H9 (cell line): ENCODE measurements around the gene MAST4. TPM values are rescaled to one million over a fixed set of nuclear protein-coding genes. Genes with fewer than 3 reads are reported as not detected.

ENCODE experiments used
- DNase-seq: peaks from one replicate; pipeline ENCODE4 v3.0.0-alpha.2; 2017
- H2AFZ ChIP-seq: one replicate; pipeline ENCODE4 v1.6.1; 2013; ENCODE audit warnings: mild to moderate bottlenecking, low read length, control low read depth, moderate library complexity
- H2AK5ac ChIP-seq: 2 replicates; pipeline ENCODE4 v1.6.1; 2013; ENCODE audit warnings: low read length, control low read depth, mixed read lengths; ENCODE audit not compliant: insufficient read length
- H2BK120ac ChIP-seq: one replicate; pipeline ENCODE4 v1.6.1; 2013; ENCODE audit warnings: low read depth, mild to moderate bottlenecking, low read length, control low read depth, inconsistent platforms; ENCODE audit not compliant: poor library complexity, severe bottlenecking
- H2BK12ac ChIP-seq: 2 replicates; pipeline ENCODE4 v1.6.1; 2013; ENCODE audit warnings: low read length, control low read depth, mixed read lengths, low read depth; ENCODE audit not compliant: insufficient read length
- H2BK15ac ChIP-seq: 2 replicates; pipeline ENCODE4 v1.6.1; 2013; ENCODE audit warnings: low read depth, low read length, control low read depth
- H2BK20ac ChIP-seq: one replicate; pipeline ENCODE4 v1.6.1; 2013; ENCODE audit warnings: low read depth, mild to moderate bottlenecking, low read length, control low read depth, inconsistent platforms; ENCODE audit not compliant: poor library complexity, severe bottlenecking
- H2BK5ac ChIP-seq: 2 replicates; pipeline ENCODE4 v1.6.1; 2013; ENCODE audit warnings: low read length, control low read depth, mixed read lengths; ENCODE audit not compliant: insufficient read length
- H3K14ac ChIP-seq: 2 replicates; pipeline ENCODE4 v1.6.1; 2013; ENCODE audit warnings: low read length, control low read depth; ENCODE audit not compliant: insufficient read depth
- H3K18ac ChIP-seq: 2 replicates; pipeline ENCODE4 v1.6.1; 2013; ENCODE audit warnings: low read depth, mild to moderate bottlenecking, mixed read lengths, low read length, control low read depth; ENCODE audit not compliant: insufficient read length
- H3K23ac ChIP-seq: 2 replicates; pipeline ENCODE4 v1.6.1; 2013; ENCODE audit warnings: low read length, control low read depth, mixed read lengths, low read depth; ENCODE audit not compliant: insufficient read length
- H3K23me2 ChIP-seq: 2 replicates; pipeline ENCODE4 v1.6.1; 2013; ENCODE audit warnings: low read depth, mild to moderate bottlenecking, mixed read lengths, low read length, control low read depth; ENCODE audit not compliant: insufficient read length, poor library complexity, severe bottlenecking
- H3K27ac ChIP-seq: 2 replicates; pipeline ENCODE4 v1.5.1; 2013; ENCODE audit warnings: low read length, control low read depth, mixed read lengths, low read depth; ENCODE audit not compliant: insufficient read length
- H3K27me3 ChIP-seq: 2 replicates; pipeline ENCODE4 v1.6.1; 2013; ENCODE audit warnings: low read length, control low read depth, inconsistent platforms; ENCODE audit not compliant: insufficient read depth
- H3K4ac ChIP-seq: 2 replicates; pipeline ENCODE4 v1.6.1; 2013; ENCODE audit warnings: low read depth, mild to moderate bottlenecking, control low read depth, inconsistent platforms, low read length, moderate library complexity
- H3K4me1 ChIP-seq: 2 replicates; pipeline ENCODE4 v1.6.1; 2013; ENCODE audit warnings: low read length, control low read depth, inconsistent platforms; ENCODE audit not compliant: insufficient read depth
- H3K4me2 ChIP-seq: 2 replicates; pipeline ENCODE4 v1.6.1; 2013; ENCODE audit warnings: low read length, control low read depth, mixed read lengths; ENCODE audit not compliant: insufficient read length, insufficient read depth
- H3K56ac ChIP-seq: 2 replicates; pipeline ENCODE4 v1.6.1; 2013; ENCODE audit warnings: low read depth, mild to moderate bottlenecking, mixed read lengths, low read length, control low read depth; ENCODE audit not compliant: insufficient read length
- H3K79me1 ChIP-seq: 2 replicates; pipeline ENCODE4 v1.6.1; 2013; ENCODE audit warnings: low read depth, mild to moderate bottlenecking, moderate library complexity, low read length, control low read depth, inconsistent platforms; ENCODE audit not compliant: insufficient read depth, poor library complexity, severe bottlenecking
- H3K79me2 ChIP-seq: 2 replicates; pipeline ENCODE4 v1.6.1; 2013; ENCODE audit warnings: low read length, control low read depth, inconsistent platforms; ENCODE audit not compliant: insufficient read depth
- H3K9ac ChIP-seq: 2 replicates; pipeline ENCODE4 v1.6.1; 2013; ENCODE audit warnings: low read length, control low read depth, mixed read lengths; ENCODE audit not compliant: insufficient read length; ENCODE audit errors: extremely low read depth
- H3K9me3 ChIP-seq: one replicate; pipeline ENCODE4 v1.6.1; 2013; ENCODE audit warnings: low read depth, low read length, inconsistent platforms; ENCODE audit not compliant: control insufficient read depth
- H3T11ph ChIP-seq: one replicate; pipeline ENCODE4 v1.6.1; 2013; ENCODE audit warnings: mild to moderate bottlenecking, low read length, control low read depth, inconsistent platforms
- H4K20me1 ChIP-seq: one replicate; pipeline ENCODE4 v1.6.1; 2013; ENCODE audit not compliant: control insufficient read depth, insufficient read length, insufficient read depth
- H4K5ac ChIP-seq: 2 replicates; pipeline ENCODE4 v1.6.1; 2013; ENCODE audit warnings: low read depth, mild to moderate bottlenecking, mixed read lengths, low read length, control low read depth; ENCODE audit not compliant: insufficient read length
- H4K8ac ChIP-seq: replicated peaks from 2 replicates; pipeline ENCODE4 v1.6.1; 2013; ENCODE audit warnings: low read length, control low read depth, mixed read lengths, low read depth; ENCODE audit not compliant: insufficient read length
- H4K91ac ChIP-seq: 2 replicates; pipeline ENCODE4 v1.6.1; 2013; ENCODE audit warnings: low read depth, mild to moderate bottlenecking, moderate library complexity, mixed read lengths, low read length, control low read depth; ENCODE audit not compliant: insufficient read length
- H3K27ac Mint-ChIP-seq, 3 experiments: 2 replicates in 2 of 3; 3 replicates in 1 of 3; pipeline ENCODE4 v1.8.0; 2020 to 2021; ENCODE audit warnings: mixed read lengths in 3 of 3, mild to moderate bottlenecking in 1 of 3, moderate library complexity in 1 of 3
- H3K27me3 Mint-ChIP-seq: 2 replicates; pipeline ENCODE4 v1.8.0; 2021; ENCODE audit warnings: low read depth, mild to moderate bottlenecking, moderate library complexity, mixed read lengths
- H3K36me3 Mint-ChIP-seq, 3 experiments: 2 replicates in 2 of 3; 3 replicates in 1 of 3; pipeline ENCODE4 v1.8.0; 2020 to 2021; ENCODE audit warnings: low read depth in 3 of 3, mixed read lengths in 3 of 3; ENCODE audit not compliant: insufficient read depth in 1 of 3
- H3K4me1 Mint-ChIP-seq, 2 experiments: 2 replicates each; pipeline ENCODE4 v1.8.0; 2020; ENCODE audit warnings: mixed read lengths in 2 of 2
- H3K4me3 Mint-ChIP-seq, 2 experiments: 2 replicates in 1 of 2; 3 replicates in 1 of 2; pipeline ENCODE4 v1.8.0; 2020 to 2021; ENCODE audit warnings: mild to moderate bottlenecking in 2 of 2, mixed read lengths in 2 of 2, moderate library complexity in 1 of 2
- H3K9me3 Mint-ChIP-seq, 2 experiments: 2 replicates in 1 of 2; 3 replicates in 1 of 2; pipeline ENCODE4 v1.8.0; 2020; ENCODE audit warnings: mild to moderate bottlenecking in 2 of 2, mixed read lengths in 2 of 2, moderate library complexity in 1 of 2
- WGBS: extraction: QIAGEN DNeasy Blood & Tissue Kit; methylation state at CpG from one replicate; pipeline ENCODE4 v1.1.7; 2013; ENCODE audit warnings: missing lambda C conversion rate, low lambda C conversion rate, mixed read lengths; ENCODE audit not compliant: insufficient read length; ENCODE audit errors: extremely low coverage; 5-methylcytosine and 5-hydroxymethylcytosine counted together
- total RNA-seq: library from RNA; stranded (reverse); gene quantifications from 2 replicates; pipeline ENCODE4 v1.2.1, GENCODE V29; 2021
- TF ChIP-seq, protein P1 (sequence below): fragments of 200-600 bp; sonication (generic); conservative IDR thresholded peaks from 3 replicates; pipeline ENCODE4 v1.8.0; 2021; ENCODE audit warnings: antibody characterized with exemption, mild to moderate bottlenecking

Gene MAST4
- total RNA-seq, 1 experiment from 2014 or later = 3.7 TPM

DNA sequence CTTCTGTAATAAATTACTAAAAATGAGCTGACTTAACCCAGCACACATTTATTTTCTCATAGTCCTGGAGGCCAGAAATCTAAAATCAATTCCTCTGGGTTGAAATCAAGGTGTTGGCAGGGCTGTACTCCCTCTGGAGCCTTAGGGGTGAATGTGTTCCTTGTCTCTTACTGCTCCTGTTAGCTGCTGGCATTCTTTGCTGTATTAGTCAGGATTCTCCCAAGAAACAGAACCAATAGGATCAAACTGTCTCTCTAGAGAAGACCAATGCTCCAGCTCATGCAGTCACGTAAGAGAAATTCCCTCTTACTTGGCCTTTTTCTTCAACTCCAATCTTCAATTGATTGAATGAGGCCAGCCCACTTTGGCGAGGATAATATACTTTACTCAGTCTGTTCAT, 615.7 kb downstream of the MAST4 start:
- H3K79me2 ChIP-seq = no peaks in the 10 kb centered on the region
- H3K56ac ChIP-seq = no peak overlapping the region
- TF ChIP-seq, protein P1, sequence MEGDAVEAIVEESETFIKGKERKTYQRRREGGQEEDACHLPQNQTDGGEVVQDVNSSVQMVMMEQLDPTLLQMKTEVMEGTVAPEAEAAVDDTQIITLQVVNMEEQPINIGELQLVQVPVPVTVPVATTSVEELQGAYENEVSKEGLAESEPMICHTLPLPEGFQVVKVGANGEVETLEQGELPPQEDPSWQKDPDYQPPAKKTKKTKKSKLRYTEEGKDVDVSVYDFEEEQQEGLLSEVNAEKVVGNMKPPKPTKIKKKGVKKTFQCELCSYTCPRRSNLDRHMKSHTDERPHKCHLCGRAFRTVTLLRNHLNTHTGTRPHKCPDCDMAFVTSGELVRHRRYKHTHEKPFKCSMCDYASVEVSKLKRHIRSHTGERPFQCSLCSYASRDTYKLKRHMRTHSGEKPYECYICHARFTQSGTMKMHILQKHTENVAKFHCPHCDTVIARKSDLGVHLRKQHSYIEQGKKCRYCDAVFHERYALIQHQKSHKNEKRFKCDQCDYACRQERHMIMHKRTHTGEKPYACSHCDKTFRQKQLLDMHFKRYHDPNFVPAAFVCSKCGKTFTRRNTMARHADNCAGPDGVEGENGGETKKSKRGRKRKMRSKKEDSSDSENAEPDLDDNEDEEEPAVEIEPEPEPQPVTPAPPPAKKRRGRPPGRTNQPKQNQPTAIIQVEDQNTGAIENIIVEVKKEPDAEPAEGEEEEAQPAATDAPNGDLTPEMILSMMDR = no peak
- H2AK5ac ChIP-seq = no peak overlapping the region
- H2BK15ac ChIP-seq = no peak overlapping the region
- Mint-ChIP-seq H3K27me3 (peaks cover 2% of the 10 kb centered on the region), H3K4me3 (no peak overlapping the region), H3K36me3 (no peaks in the 10 kb centered on the region), H3K9me3 (no peaks in the 10 kb centered on the region), H3K27ac (no peak overlapping the region), H3K4me1 (no peaks in the 10 kb centered on the region; a peak in 1 of 4 replicates)
- H3K23me2 ChIP-seq = no peaks in the 10 kb centered on the region
- no peak overlapping the region for H4K5ac ChIP-seq
- no peak overlapping the region for H2BK5ac ChIP-seq
- DNase-seq = no peak
- H4K8ac ChIP-seq = no peak overlapping the region
- no peak overlapping the region for H3K14ac ChIP-seq
- H3T11ph ChIP-seq = no peak overlapping the region
- H3K18ac ChIP-seq = no peak overlapping the region
- H4K91ac ChIP-seq = no peak overlapping the region
- H3K27ac ChIP-seq = no peak overlapping the region
- H3K79me1 ChIP-seq = no peaks in the 10 kb centered on the region
- H3K4me2 ChIP-seq = no peak overlapping the region
- no peak overlapping the region for H3K9ac ChIP-seq
- no peaks in the 10 kb centered on the region for H3K9me3 ChIP-seq
- H3K23ac ChIP-seq = no peak overlapping the region
- H4K20me1 ChIP-seq = no peaks in the 10 kb centered on the region
- WGBS = no CpG with 5 or more reads among the region's 2 CpGs
- no peak overlapping the region for H3K4ac ChIP-seq
- H3K4me1 ChIP-seq = no peaks in the 10 kb centered on the region
- H2BK20ac ChIP-seq = no peak overlapping the region
- H2BK12ac ChIP-seq = no peak overlapping the region
- no peak overlapping the region for H2AFZ ChIP-seq
- H2BK120ac ChIP-seq = no peak overlapping the region
- no peaks in the 10 kb centered on the region for H3K27me3 ChIP-seq
